GM12878 (cell line): ENCODE data around the gene MTHFS. TPM values are rescaled to one million over a fixed set of nuclear protein-coding genes. Genes with fewer than 3 reads are reported as not detected.

ENCODE experiments used
- ATAC-seq: fragments of 200-7000 bp; cut with Tn5 transposase; 3 replicates; pipeline ENCODE4 v1.9.1; 2020; ENCODE audit warnings: mild to moderate bottlenecking, moderate library complexity
- BruUV-seq: library from RNA; stranded (reverse); fragments of 400-500 nt; replicated peaks from 2 replicates; lab custom pipeline; 2021; lab: Mats Ljungman, UMichigan
- CTCF ChIA-PET: fragments of 300-600 bp; sonication (Branson Sonifier 250); formaldehyde crosslinking; extraction: SDS; loops from one replicate; lab custom pipeline; 2021; ENCODE audit warnings: inconsistent platforms; lab: Yijun Ruan, JAX
- POLR2A ChIA-PET: fragments of 350-600 bp; formaldehyde crosslinking; extraction: SDS; loops from one replicate; lab custom pipeline; 2021; ENCODE audit warnings: inconsistent platforms; lab: Charles Lee
- RAD21 ChIA-PET: fragments of 300-600 bp; sonication (Branson Sonifier 250); formaldehyde crosslinking; loops from one replicate; lab custom pipeline; 2023; ENCODE audit warnings: antibody characterized with exemption; ENCODE audit not compliant: unreplicated experiment; lab: Charles Lee
- SMC1A ChIA-PET: fragments of 300-600 bp; sonication (Branson Sonifier 250); formaldehyde crosslinking; loops from one replicate; lab custom pipeline; 2023; ENCODE audit not compliant: unreplicated experiment, uncharacterized antibody; lab: Charles Lee
- DNase-seq: peaks from one replicate; pipeline ENCODE4 v3.0.0-alpha.2; 2011; ENCODE audit warnings: low read depth, low spot score
- FAIRE-seq: peaks from 3 replicates; lab custom pipeline; 2011; peaks lifted over from hg19 to GRCh38; lab: Jason Lieb, UNC
- H2AFZ ChIP-seq: 2 replicates; pipeline ENCODE4 v1.6.0; 2011; ENCODE audit warnings: low read depth, low read length, control low read depth; ENCODE audit not compliant: control insufficient read depth
- H3K27ac ChIP-seq: 2 replicates; pipeline ENCODE4 v1.5.1; 2011; ENCODE audit warnings: control low read depth; ENCODE audit not compliant: control insufficient read depth, insufficient read depth
- H3K27me3 ChIP-seq, 2 experiments: replicated peaks in 1 of 2; 2 replicates each; pipeline versions ENCODE4 v1.6.0 to v1.6.1; 2011; ENCODE audit warnings: low read length in 1 of 2; ENCODE audit not compliant: control insufficient read depth in 2 of 2, insufficient read depth in 2 of 2
- H3K36me3 ChIP-seq, 2 experiments: 2 replicates each; pipeline ENCODE4 v1.5.1; 2011; ENCODE audit warnings: low read length in 1 of 2; ENCODE audit not compliant: control insufficient read depth in 2 of 2, insufficient read depth in 2 of 2
- H3K4me1 ChIP-seq: 2 replicates; pipeline ENCODE4 v1.6.1; 2011; ENCODE audit warnings: mild to moderate bottlenecking, low read length, moderate library complexity, mixed read lengths; ENCODE audit not compliant: control insufficient read depth, insufficient read depth
- H3K4me2 ChIP-seq: 2 replicates; pipeline ENCODE4 v1.6.0; 2011; ENCODE audit warnings: control low read depth; ENCODE audit not compliant: control insufficient read depth, insufficient read depth
- H3K4me3 ChIP-seq: fragments of 200-600 bp; sonication (generic); 2 replicates; pipeline ENCODE4 v1.5.1; 2016
- H3K79me2 ChIP-seq: 2 replicates; pipeline ENCODE4 v1.6.0; 2011; ENCODE audit warnings: low read length; ENCODE audit not compliant: control insufficient read depth, insufficient read depth
- H3K9ac ChIP-seq: 2 replicates; pipeline ENCODE4 v1.8.0; 2011; ENCODE audit warnings: low read length, control low read depth, mixed read lengths; ENCODE audit not compliant: control insufficient read depth, insufficient read depth
- H3K9me3 ChIP-seq: replicated peaks from 3 replicates; pipeline ENCODE4 v1.5.1; 2011; ENCODE audit warnings: mild to moderate bottlenecking, low read length; ENCODE audit not compliant: control insufficient read depth, insufficient read depth
- H4K20me1 ChIP-seq: 2 replicates; pipeline ENCODE4 v1.6.0; 2011; ENCODE audit not compliant: control insufficient read depth, insufficient read depth
- DPF2 ChIP-seq: fragments of 450-650 bp; IDR thresholded peaks from 2 replicates; pipeline ENCODE4 v1.6.1; 2017; ENCODE audit warnings: mild to moderate bottlenecking
- EED ChIP-seq: sonication (generic); IDR thresholded peaks from 2 replicates; pipeline ENCODE4 v1.6.1; 2016; ENCODE audit warnings: antibody characterized with exemption, low read depth
- GABPA ChIP-seq: IDR thresholded peaks from 2 replicates; pipeline ENCODE4 v1.6.1; 2014; ENCODE audit warnings: antibody characterized with exemption, low read depth, mild to moderate bottlenecking, inconsistent platforms
- JUND ChIP-seq: IDR thresholded peaks from 2 replicates; pipeline ENCODE4 v1.6.1; 2012; ENCODE audit warnings: low read depth, mild to moderate bottlenecking, low read length, improper control_type of control experiment, moderate library complexity
- MEF2B ChIP-seq: fragments of 450-650 bp; IDR thresholded peaks from 2 replicates; pipeline ENCODE4 v1.6.1; 2018; ENCODE audit warnings: mild to moderate bottlenecking, moderate library complexity; ENCODE audit not compliant: partially characterized antibody, poor library complexity, severe bottlenecking
- NR2F1 ChIP-seq: fragments of 450-650 bp; conservative IDR thresholded peaks from 2 replicates; pipeline ENCODE4 v1.6.1; 2017; ENCODE audit warnings: mild to moderate bottlenecking
- POLR2AphosphoS2 ChIP-seq: IDR thresholded peaks from 2 replicates; pipeline ENCODE4 v1.6.1; 2011; ENCODE audit warnings: low read depth, mild to moderate bottlenecking, low read length, improper control_type of control experiment, moderate library complexity
- RAD21 ChIP-seq: IDR thresholded peaks from 2 replicates; pipeline ENCODE4 v1.6.1; 2011; ENCODE audit warnings: mild to moderate bottlenecking, low read depth, low read length, moderate library complexity; ENCODE audit not compliant: insufficient read depth
- RBBP5 ChIP-seq: fragments of 200-600 bp; sonication (generic); conservative IDR thresholded peaks from 2 replicates; pipeline ENCODE4 v1.6.1; 2016
- TCF7 ChIP-seq: IDR thresholded peaks from 2 replicates; pipeline ENCODE4 v1.6.1; 2014; ENCODE audit warnings: antibody characterized with exemption, borderline replicate concordance
- YBX1 ChIP-seq: fragments of 450-650 bp; IDR thresholded peaks from 2 replicates; pipeline ENCODE4 v1.6.1; 2016; ENCODE audit warnings: antibody characterized with exemption
- WGBS: methylation state at CpG from one replicate; pipeline ENCODE4 v1.1.6; 2016; ENCODE audit warnings: low lambda C conversion rate; ENCODE audit not compliant: insufficient replicate concordance, insufficient coverage; ENCODE audit errors: missing lambda C conversion rate; 5-methylcytosine and 5-hydroxymethylcytosine counted together
- in situ Hi-C: fragments of 300-500 bp; cut with MboI; formaldehyde crosslinking; loops from 9 replicates; pipeline ENCODE4 v1.14.3; 2018; ENCODE audit warnings: mixed read lengths
- intact Hi-C: fragments of 100-400 bp; cut with micrococcal nuclease; formaldehyde crosslinking; loops from one replicate; pipeline ENCODE4 v1.14.2; 2022; ENCODE audit not compliant: unreplicated experiment
- polyA plus RNA-seq, 11 experiments: library from polyadenylated mRNA; depleted of rRNA in 4 of 11; unstranded in 6 of 11; stranded (reverse) in 5 of 11; fragments of >200 nt; fragmentation: Nextera tagmentation in 4 of 11; fragmentation: Illumina TruSeq in 1 of 11; extraction: Ambion mirVana in 4 of 11; extraction: Trizol in 1 of 11; gene quantifications; 1 replicate in 1 of 11; 2 replicates in 10 of 11; pipeline versions ENCODE4 v1.2.1 to v1.2.3, GENCODE V29; 2011 to 2016; ENCODE audit warnings: inconsistent platforms in 2 of 11, missing spikeins in 2 of 11, low read depth in 1 of 11
- total RNA-seq, 4 experiments: library from RNA; depleted of rRNA in 3 of 4; stranded (reverse); fragments of >200 nt in 3 of 4; fragmentation: Illumina TruSeq in 1 of 4; extraction: Trizol in 1 of 4; gene quantifications; 2 replicates each; pipeline versions ENCODE4 v1.2.1 to v1.2.3, GENCODE V29; 2013 to 2021
- TF ChIP-seq, protein P1 (sequence below): fragments of 450-650 bp; IDR thresholded peaks from 2 replicates; pipeline ENCODE4 v1.6.1; 2017; ENCODE audit warnings: mild to moderate bottlenecking, moderate library complexity
- TF ChIP-seq, protein P2 (sequence below): fragments of 150-350 bp; IDR thresholded peaks from 2 replicates; pipeline ENCODE4 v1.6.1; 2014; ENCODE audit warnings: mild to moderate bottlenecking, low read depth, low read length
- TF ChIP-seq, protein P3 (sequence below): IDR thresholded peaks from 2 replicates; pipeline ENCODE4 v1.6.1; 2012; ENCODE audit warnings: low read depth, low read length, improper control_type of control experiment
- TF ChIP-seq, protein P4 (sequence below), 3 experiments: IDR thresholded peaks in 2 of 3; conservative IDR thresholded peaks in 1 of 3; 2 replicates each; pipeline ENCODE4 v1.5.1; 2011; ENCODE audit warnings: low read depth in 3 of 3, low read length in 3 of 3, mild to moderate bottlenecking in 3 of 3, control low read depth in 2 of 3, moderate library complexity in 2 of 3, inconsistent platforms in 1 of 3, mixed read lengths in 1 of 3; ENCODE audit not compliant: control insufficient read depth in 2 of 3, insufficient read depth in 1 of 3; ENCODE audit errors: extremely low read depth in 1 of 3

Gene MTHFS
- total and polyA plus RNA-seq, 10 of the 15 experiments (the other 5 are each of a cell fraction or from before 2014, with no cell fraction given): 14.0 to 81.9 (median 31.8) TPM

DNA sequence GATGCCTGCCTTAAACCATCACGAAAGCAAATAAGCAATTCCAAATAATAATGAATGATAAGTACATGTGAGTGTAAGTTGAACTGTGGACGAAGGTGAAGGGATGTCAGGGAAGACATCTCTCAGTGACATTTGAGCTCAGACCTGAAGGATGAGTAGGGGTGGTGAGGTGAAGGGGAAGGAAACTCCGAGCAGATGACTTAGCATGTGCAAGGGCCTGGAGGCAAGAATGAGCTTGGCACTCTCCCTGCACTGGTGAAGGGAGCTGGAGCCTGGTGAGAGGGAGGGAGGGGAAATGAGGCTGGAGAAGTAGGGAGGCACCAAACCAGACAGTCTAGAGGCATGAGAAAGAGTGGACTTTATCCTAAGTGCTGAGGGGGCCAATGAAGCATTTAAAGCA, 84.3 kb downstream of the MTHFS start:
- no peak for TF ChIP-seq TCF7
- TF ChIP-seq, protein P1, sequence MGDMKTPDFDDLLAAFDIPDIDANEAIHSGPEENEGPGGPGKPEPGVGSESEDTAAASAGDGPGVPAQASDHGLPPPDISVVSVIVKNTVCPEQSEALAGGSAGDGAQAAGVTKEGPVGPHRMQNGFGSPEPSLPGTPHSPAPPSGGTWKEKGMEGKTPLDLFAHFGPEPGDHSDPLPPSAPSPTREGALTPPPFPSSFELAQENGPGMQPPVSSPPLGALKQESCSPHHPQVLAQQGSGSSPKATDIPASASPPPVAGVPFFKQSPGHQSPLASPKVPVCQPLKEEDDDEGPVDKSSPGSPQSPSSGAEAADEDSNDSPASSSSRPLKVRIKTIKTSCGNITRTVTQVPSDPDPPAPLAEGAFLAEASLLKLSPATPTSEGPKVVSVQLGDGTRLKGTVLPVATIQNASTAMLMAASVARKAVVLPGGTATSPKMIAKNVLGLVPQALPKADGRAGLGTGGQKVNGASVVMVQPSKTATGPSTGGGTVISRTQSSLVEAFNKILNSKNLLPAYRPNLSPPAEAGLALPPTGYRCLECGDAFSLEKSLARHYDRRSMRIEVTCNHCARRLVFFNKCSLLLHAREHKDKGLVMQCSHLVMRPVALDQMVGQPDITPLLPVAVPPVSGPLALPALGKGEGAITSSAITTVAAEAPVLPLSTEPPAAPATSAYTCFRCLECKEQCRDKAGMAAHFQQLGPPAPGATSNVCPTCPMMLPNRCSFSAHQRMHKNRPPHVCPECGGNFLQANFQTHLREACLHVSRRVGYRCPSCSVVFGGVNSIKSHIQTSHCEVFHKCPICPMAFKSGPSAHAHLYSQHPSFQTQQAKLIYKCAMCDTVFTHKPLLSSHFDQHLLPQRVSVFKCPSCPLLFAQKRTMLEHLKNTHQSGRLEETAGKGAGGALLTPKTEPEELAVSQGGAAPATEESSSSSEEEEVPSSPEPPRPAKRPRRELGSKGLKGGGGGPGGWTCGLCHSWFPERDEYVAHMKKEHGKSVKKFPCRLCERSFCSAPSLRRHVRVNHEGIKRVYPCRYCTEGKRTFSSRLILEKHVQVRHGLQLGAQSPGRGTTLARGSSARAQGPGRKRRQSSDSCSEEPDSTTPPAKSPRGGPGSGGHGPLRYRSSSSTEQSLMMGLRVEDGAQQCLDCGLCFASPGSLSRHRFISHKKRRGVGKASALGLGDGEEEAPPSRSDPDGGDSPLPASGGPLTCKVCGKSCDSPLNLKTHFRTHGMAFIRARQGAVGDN: no peak
- TF ChIP-seq EED: no peak
- TF ChIP-seq YBX1: no peak
- TF ChIP-seq, protein P2, sequence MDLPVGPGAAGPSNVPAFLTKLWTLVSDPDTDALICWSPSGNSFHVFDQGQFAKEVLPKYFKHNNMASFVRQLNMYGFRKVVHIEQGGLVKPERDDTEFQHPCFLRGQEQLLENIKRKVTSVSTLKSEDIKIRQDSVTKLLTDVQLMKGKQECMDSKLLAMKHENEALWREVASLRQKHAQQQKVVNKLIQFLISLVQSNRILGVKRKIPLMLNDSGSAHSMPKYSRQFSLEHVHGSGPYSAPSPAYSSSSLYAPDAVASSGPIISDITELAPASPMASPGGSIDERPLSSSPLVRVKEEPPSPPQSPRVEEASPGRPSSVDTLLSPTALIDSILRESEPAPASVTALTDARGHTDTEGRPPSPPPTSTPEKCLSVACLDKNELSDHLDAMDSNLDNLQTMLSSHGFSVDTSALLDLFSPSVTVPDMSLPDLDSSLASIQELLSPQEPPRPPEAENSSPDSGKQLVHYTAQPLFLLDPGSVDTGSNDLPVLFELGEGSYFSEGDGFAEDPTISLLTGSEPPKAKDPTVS: no peak
- TF ChIP-seq NR2F1: no peak
- TF ChIP-seq, protein P3, sequence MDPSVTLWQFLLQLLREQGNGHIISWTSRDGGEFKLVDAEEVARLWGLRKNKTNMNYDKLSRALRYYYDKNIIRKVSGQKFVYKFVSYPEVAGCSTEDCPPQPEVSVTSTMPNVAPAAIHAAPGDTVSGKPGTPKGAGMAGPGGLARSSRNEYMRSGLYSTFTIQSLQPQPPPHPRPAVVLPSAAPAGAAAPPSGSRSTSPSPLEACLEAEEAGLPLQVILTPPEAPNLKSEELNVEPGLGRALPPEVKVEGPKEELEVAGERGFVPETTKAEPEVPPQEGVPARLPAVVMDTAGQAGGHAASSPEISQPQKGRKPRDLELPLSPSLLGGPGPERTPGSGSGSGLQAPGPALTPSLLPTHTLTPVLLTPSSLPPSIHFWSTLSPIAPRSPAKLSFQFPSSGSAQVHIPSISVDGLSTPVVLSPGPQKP: no peak
- no peak for TF ChIP-seq POLR2AphosphoS2
- TF ChIP-seq, protein P4, sequence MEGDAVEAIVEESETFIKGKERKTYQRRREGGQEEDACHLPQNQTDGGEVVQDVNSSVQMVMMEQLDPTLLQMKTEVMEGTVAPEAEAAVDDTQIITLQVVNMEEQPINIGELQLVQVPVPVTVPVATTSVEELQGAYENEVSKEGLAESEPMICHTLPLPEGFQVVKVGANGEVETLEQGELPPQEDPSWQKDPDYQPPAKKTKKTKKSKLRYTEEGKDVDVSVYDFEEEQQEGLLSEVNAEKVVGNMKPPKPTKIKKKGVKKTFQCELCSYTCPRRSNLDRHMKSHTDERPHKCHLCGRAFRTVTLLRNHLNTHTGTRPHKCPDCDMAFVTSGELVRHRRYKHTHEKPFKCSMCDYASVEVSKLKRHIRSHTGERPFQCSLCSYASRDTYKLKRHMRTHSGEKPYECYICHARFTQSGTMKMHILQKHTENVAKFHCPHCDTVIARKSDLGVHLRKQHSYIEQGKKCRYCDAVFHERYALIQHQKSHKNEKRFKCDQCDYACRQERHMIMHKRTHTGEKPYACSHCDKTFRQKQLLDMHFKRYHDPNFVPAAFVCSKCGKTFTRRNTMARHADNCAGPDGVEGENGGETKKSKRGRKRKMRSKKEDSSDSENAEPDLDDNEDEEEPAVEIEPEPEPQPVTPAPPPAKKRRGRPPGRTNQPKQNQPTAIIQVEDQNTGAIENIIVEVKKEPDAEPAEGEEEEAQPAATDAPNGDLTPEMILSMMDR (IDR thresholded peaks at IDR 0.05 in 2 of 3, conservative IDR thresholded peaks at IDR 0.05 in 1 of 3; ENCODE audit: control insufficient read depth in 2 of 3, extremely low read depth in 1 of 3, insufficient read depth in 1 of 3, low read depth in 3 of 3, low read length in 3 of 3): no peak
- TF ChIP-seq JUND: no peak
- no peak for TF ChIP-seq DPF2
- no peak for TF ChIP-seq MEF2B
- TF ChIP-seq GABPA: no peak
- no peak for TF ChIP-seq RBBP5
- no peak for TF ChIP-seq RAD21
- intact Hi-C loops (no loop called here), in situ Hi-C loops (no loop called here)
- H3K4me3 ChIP-seq: no peak overlapping the region
- DNase-seq: no peak
- no peaks in the 10 kb centered on the region for H3K36me3 ChIP-seq
- H3K4me2 ChIP-seq: no peak overlapping the region
- no peak overlapping the region for H2AFZ ChIP-seq
- H4K20me1 ChIP-seq: no peaks in the 10 kb centered on the region
- POLR2A ChIA-PET: no interaction called here
- no peak for ATAC-seq
- CTCF ChIA-PET: no interaction called here
- H3K79me2 ChIP-seq: no peaks in the 10 kb centered on the region
- H3K9ac ChIP-seq: no peak overlapping the region
- H3K4me1 ChIP-seq: peaks cover 4% of the 10 kb centered on the region; the same call in 1 of the 2 replicates
- RAD21 ChIA-PET: no interaction called here
- no TSS peak for BruUV-seq
- H3K9me3 ChIP-seq: no peaks in the 10 kb centered on the region
- SMC1A ChIA-PET: no interaction called here
- no peak overlapping the region for H3K27ac ChIP-seq
- no peaks in the 10 kb centered on the region; a peak in 1 of 4 replicates for H3K27me3 ChIP-seq
- FAIRE-seq: no peak
- WGBS: 38% methylated on average over 3 of the region's 3 CpGs
